22Rv1 (cell line): ENCODE data around the gene HIRA.
"Not testable (repeated sequence)": the region's sequence is repeated elsewhere in the genome, so short reads cannot be mapped to it uniquely, and the experiment has no call there.

Experiments used
- ZFX ChIP-seq: fragments of 450-650 bp; IDR thresholded peaks from 2 replicates; pipeline ENCODE4 v1.6.1; 2017; ENCODE audit warnings: antibody characterized with exemption, borderline replicate concordance
- TF ChIP-seq, protein P1 (sequence below): fragments of 450-650 bp; IDR thresholded peaks from 2 replicates; pipeline ENCODE4 v1.5.1; 2017; ENCODE audit warnings: mild to moderate bottlenecking

- TF ChIP-seq, protein P1, sequence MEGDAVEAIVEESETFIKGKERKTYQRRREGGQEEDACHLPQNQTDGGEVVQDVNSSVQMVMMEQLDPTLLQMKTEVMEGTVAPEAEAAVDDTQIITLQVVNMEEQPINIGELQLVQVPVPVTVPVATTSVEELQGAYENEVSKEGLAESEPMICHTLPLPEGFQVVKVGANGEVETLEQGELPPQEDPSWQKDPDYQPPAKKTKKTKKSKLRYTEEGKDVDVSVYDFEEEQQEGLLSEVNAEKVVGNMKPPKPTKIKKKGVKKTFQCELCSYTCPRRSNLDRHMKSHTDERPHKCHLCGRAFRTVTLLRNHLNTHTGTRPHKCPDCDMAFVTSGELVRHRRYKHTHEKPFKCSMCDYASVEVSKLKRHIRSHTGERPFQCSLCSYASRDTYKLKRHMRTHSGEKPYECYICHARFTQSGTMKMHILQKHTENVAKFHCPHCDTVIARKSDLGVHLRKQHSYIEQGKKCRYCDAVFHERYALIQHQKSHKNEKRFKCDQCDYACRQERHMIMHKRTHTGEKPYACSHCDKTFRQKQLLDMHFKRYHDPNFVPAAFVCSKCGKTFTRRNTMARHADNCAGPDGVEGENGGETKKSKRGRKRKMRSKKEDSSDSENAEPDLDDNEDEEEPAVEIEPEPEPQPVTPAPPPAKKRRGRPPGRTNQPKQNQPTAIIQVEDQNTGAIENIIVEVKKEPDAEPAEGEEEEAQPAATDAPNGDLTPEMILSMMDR, result not testable (repeated sequence)
- not testable (repeated sequence) for TF ChIP-seq ZFX
These were observed 5.1 kb upstream of the HIRA start for GRCh38 chr22:19436444-19437161.
